H54 (cell line): ENCODE measurements around the gene SLC19A1.

ENCODE experiments used
- DNase-seq: peaks from one replicate; pipeline ENCODE4 v3.0.0; 2011; ENCODE audit warnings: low spot score, mixed read lengths; ENCODE audit not compliant: insufficient read length
- FAIRE-seq: peaks from 3 replicates; lab custom pipeline; 2011; peaks lifted over from hg19 to GRCh38; lab: Jason Lieb, UNC
- POLR2A ChIP-seq: IDR thresholded peaks from 2 replicates; pipeline ENCODE4 v1.6.1; 2011; ENCODE audit warnings: low read depth, mild to moderate bottlenecking, low read length

Gene SLC19A1

GRCh38 chr21:45488931-45489721 is 53.1 kb downstream of the SLC19A1 start:
- no peak for FAIRE-seq
- TF ChIP-seq POLR2A = no peak
- no peak for DNase-seq

GRCh38 chr21:45487891-45488600 is 54.2 kb downstream of the SLC19A1 start:
- no peak for TF ChIP-seq POLR2A
- FAIRE-seq (no peak), DNase-seq (no peak)

- TF ChIP-seq POLR2A = no peak
- DNase-seq (no peak), FAIRE-seq (no peak)
Observed at GRCh38 chr21:45487161-45487806, 55.0 kb downstream of the SLC19A1 start.

- FAIRE-seq = no peak
- no peak for TF ChIP-seq POLR2A
Observed at GRCh38 chr21:45486443-45487160, 55.6 kb downstream of the SLC19A1 start.

GRCh38 chr21:45485686-45486442 is 56.4 kb downstream of the SLC19A1 start:
- DNase-seq (no peak), FAIRE-seq (no peak)
- TF ChIP-seq POLR2A = no peak

More at GRCh38 chr21:45486443-45487160, 55.6 kb downstream of the SLC19A1 start:
- no peak for DNase-seq

- TF ChIP-seq POLR2A = no peak
- DNase-seq (no peak), FAIRE-seq (no peak)
Observed at GRCh38 chr21:45484318-45484717, 57.9 kb downstream of the SLC19A1 start.

GRCh38 chr21:45482899-45483821 is 59.1 kb downstream of the SLC19A1 start:
- FAIRE-seq (no peak), DNase-seq (no peak)
- TF ChIP-seq POLR2A = no peak

- DNase-seq = no peak
- no peak for FAIRE-seq
- TF ChIP-seq POLR2A = no peak
Observed at GRCh38 chr21:45481977-45482898, 60.0 kb downstream of the SLC19A1 start.

GRCh38 chr21:45481566-45481965 is 60.7 kb downstream of the SLC19A1 start:
- TF ChIP-seq POLR2A = no peak
- DNase-seq = no peak
- FAIRE-seq = no peak

GRCh38 chr21:45480701-45481500 is 61.3 kb downstream of the SLC19A1 start:
- FAIRE-seq (no peak), DNase-seq (no peak)
- TF ChIP-seq POLR2A = no peak
